Vagina (tissue), 2 donors: Measurements from ENCODE around the gene SRSF3.

Source experiments
- CTCF ChIP-seq, 3 experiments: fragments of 450-650 bp in 2 of 3; fragments of 200-600 bp in 1 of 3; sonication (generic) in 1 of 3; IDR thresholded peaks; one replicate each; pipeline ENCODE4 v1.5.1; 2017 to 2019; ENCODE audit warnings: antibody characterized with exemption in 3 of 3, mild to moderate bottlenecking in 2 of 3, moderate library complexity in 2 of 3
- POLR2AphosphoS5 ChIP-seq, 2 donors: sonication (generic); formaldehyde crosslinking; IDR thresholded peaks; one replicate each; pipeline ENCODE4 v1.9.0; 2017; ENCODE audit warnings: antibody characterized with exemption in 2 of 2, mild to moderate bottlenecking in 2 of 2, low read depth in 1 of 2; ENCODE audit not compliant: insufficient read depth in 1 of 2

DNA sequence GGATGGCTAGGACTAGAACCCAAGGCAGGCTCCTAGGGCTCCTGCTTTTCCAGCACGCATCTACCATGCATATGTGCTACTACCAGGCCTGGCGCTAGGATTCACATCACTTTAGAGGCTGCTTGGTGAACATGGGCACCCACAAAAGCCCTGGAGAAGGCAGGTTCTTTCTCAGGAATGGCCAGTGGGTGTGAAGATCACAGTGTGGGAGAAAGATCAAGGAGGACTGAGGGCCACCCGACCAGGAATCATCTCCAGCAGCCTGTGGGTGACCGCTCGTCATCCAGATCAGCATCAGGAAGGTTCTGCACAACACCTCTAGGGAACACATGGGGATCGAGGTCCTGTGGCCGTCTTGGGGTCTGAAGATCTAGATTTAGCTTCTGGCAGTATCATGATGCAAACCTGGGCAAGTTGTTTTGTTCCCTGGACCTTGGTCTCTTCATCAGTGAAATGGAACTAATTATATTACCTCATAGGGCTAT, 27.3 kb downstream of the SRSF3 start:
- TF ChIP-seq CTCF (IDR thresholded peaks at IDR 0.05) (no peak), POLR2AphosphoS5 (IDR thresholded peaks at IDR 0.05; ENCODE audit: insufficient read depth in 1 of 2, low read depth in 1 of 2) (no peak)
